GM19025 (cell line): ENCODE measurements around the gene CEMP1.

Experiments used
- ATAC-seq: cut with Tn5 transposase; IDR thresholded peaks from one replicate; pipeline ENCODE4 v1.9.1; 2021; ENCODE audit warnings: mild to moderate bottlenecking, low read depth, moderate library complexity; ENCODE audit not compliant: unreplicated experiment

Gene CEMP1

GRCh38 chr16:2507052-2507659 is 24.1 kb downstream of the CEMP1 start:
- ATAC-seq: no peak

- no peak for ATAC-seq
These were observed 25.5 kb downstream of the CEMP1 start for GRCh38 chr16:2505695-2506094.

- no peak for ATAC-seq
These were observed 29.0 kb downstream of the CEMP1 start for GRCh38 chr16:2501946-2502895.

- ATAC-seq: peak; percentile 58
These were observed 30.1 kb downstream of the CEMP1 start for GRCh38 chr16:2500918-2501750.

GRCh38 chr16:2500430-2500917 is 30.7 kb downstream of the CEMP1 start:
- ATAC-seq: no peak

GRCh38 chr16:2499890-2500429 is 31.2 kb downstream of the CEMP1 start:
- no peak for ATAC-seq

- ATAC-seq: no peak
These were observed 31.8 kb downstream of the CEMP1 start for GRCh38 chr16:2499454-2499853.

GRCh38 chr16:2498531-2499253 is 32.5 kb downstream of the CEMP1 start:
- ATAC-seq: no peak

- ATAC-seq: no peak
These were observed 33.3 kb downstream of the CEMP1 start for GRCh38 chr16:2497695-2498484.

GRCh38 chr16:2497116-2497630 is 34.0 kb downstream of the CEMP1 start:
- no peak for ATAC-seq

- no peak for ATAC-seq
These were observed 34.7 kb downstream of the CEMP1 start for GRCh38 chr16:2496223-2497115.

GRCh38 chr16:2495041-2495440 is 36.2 kb downstream of the CEMP1 start:
- no peak for ATAC-seq

- ATAC-seq: no peak
These were observed 36.6 kb downstream of the CEMP1 start for GRCh38 chr16:2494616-2495015.

- no peak for ATAC-seq
These were observed 37.6 kb downstream of the CEMP1 start for GRCh38 chr16:2493605-2494004.

- ATAC-seq: no peak
These were observed 38.9 kb downstream of the CEMP1 start for GRCh38 chr16:2492292-2492691.

- ATAC-seq: no peak
These were observed 40.8 kb downstream of the CEMP1 start for GRCh38 chr16:2490190-2491105.

- ATAC-seq: no peak
These were observed 41.6 kb downstream of the CEMP1 start for GRCh38 chr16:2489581-2489980.
